SK-N-SH treated with all-trans-retinoic acid at 6 μM for 48 hours (cell line): ENCODE measurements around the gene FRMD1.

Experiments used
- BACH2 ChIP-seq: fragments of 250-450 bp; sonication (Bioruptor Pico); IDR thresholded peaks from 2 replicates; pipeline ENCODE4 v1.9.0; 2021; ENCODE audit warnings: mild to moderate bottlenecking, borderline replicate concordance
- CREB5 ChIP-seq: fragments of 250-450 bp; sonication (Bioruptor Pico); IDR thresholded peaks from 2 replicates; pipeline ENCODE4 v1.5.1; 2020; ENCODE audit warnings: low read depth, mild to moderate bottlenecking, moderate library complexity
- CSDC2 ChIP-seq: fragments of 250-450 bp; sonication (Bioruptor Pico); IDR thresholded peaks from 2 replicates; pipeline ENCODE4 v1.5.0; 2020; ENCODE audit warnings: mild to moderate bottlenecking, moderate library complexity
- POU6F1 ChIP-seq: fragments of 250-450 bp; sonication (Bioruptor Pico); IDR thresholded peaks from 2 replicates; pipeline ENCODE4 v1.8.0; 2021; ENCODE audit warnings: low read depth, mild to moderate bottlenecking, moderate library complexity, borderline replicate concordance
- RARB ChIP-seq: fragments of 250-450 bp; sonication (Bioruptor Pico); IDR thresholded peaks from 2 replicates; pipeline ENCODE4 v1.8.0; 2021; ENCODE audit warnings: mild to moderate bottlenecking, moderate library complexity
- TOX ChIP-seq: fragments of 250-450 bp; sonication (Bioruptor Pico); IDR thresholded peaks from 2 replicates; pipeline ENCODE4 v1.8.0; 2021; ENCODE audit warnings: mild to moderate bottlenecking, moderate library complexity, borderline replicate concordance
- TSHZ2 ChIP-seq: fragments of 250-450 bp; sonication (Bioruptor Pico); IDR thresholded peaks from 2 replicates; pipeline ENCODE4 v1.5.0; 2020; ENCODE audit warnings: mild to moderate bottlenecking, moderate library complexity
- ZC3H10 ChIP-seq: fragments of 250-450 bp; sonication (Bioruptor Pico); IDR thresholded peaks from 2 replicates; pipeline ENCODE4 v1.5.1; 2021; ENCODE audit warnings: mild to moderate bottlenecking, moderate library complexity
- ZFP3 ChIP-seq: fragments of 250-450 bp; sonication (Bioruptor Pico); IDR thresholded peaks from 2 replicates; pipeline ENCODE4 v1.5.0; 2020; ENCODE audit warnings: mild to moderate bottlenecking, moderate library complexity
- ZFP30 ChIP-seq: fragments of 450-650 bp; formaldehyde crosslinking; IDR thresholded peaks from 2 replicates; pipeline ENCODE4 v1.5.0; 2022; ENCODE audit warnings: mild to moderate bottlenecking, moderate library complexity
- ZNF70 ChIP-seq: fragments of 450-650 bp; formaldehyde crosslinking; IDR thresholded peaks from 2 replicates; pipeline ENCODE4 v1.5.0; 2020; ENCODE audit warnings: mild to moderate bottlenecking, moderate library complexity
- ZNF8 ChIP-seq: fragments of 450-650 bp; formaldehyde crosslinking; IDR thresholded peaks from 2 replicates; pipeline ENCODE4 v1.5.0; 2020; ENCODE audit warnings: mild to moderate bottlenecking, moderate library complexity

- TF ChIP-seq CSDC2 (CRISPR knock-in tag) (no peak), ZC3H10 (CRISPR knock-in tag) (no peak), ZFP3 (CRISPR knock-in tag) (no peak), ZNF70 (CRISPR knock-in tag) (peak; percentile 81), BACH2 (CRISPR knock-in tag) (no peak), RARB (CRISPR knock-in tag) (no peak), ZNF8 (no peak), TOX (CRISPR knock-in tag) (no peak), POU6F1 (no peak), CREB5 (CRISPR knock-in tag) (no peak), TSHZ2 (no peak), ZFP30 (CRISPR knock-in tag) (no peak)
These were observed 18.8 kb upstream of the FRMD1 start for GRCh38 chr6:168097621-168098430.
